Left renal pelvis (tissue), 4 donors: Measurements from ENCODE around the gene PSMC4. TPM values are rescaled to one million over a fixed set of nuclear protein-coding genes. Genes with fewer than 3 reads are reported as not detected.

Source experiments
- DNase-seq, 4 donors: peaks; one replicate each; pipeline ENCODE4 v3.0.0-alpha.2; 2013; ENCODE audit warnings: low read depth in 4 of 4, low spot score in 3 of 4
- polyA plus RNA-seq, 4 donors: library from polyadenylated mRNA; unstranded; fragments of 120-200 nt; gene quantifications; one replicate each; pipeline ENCODE4 v1.2.1, GENCODE V29; 2013; ENCODE audit not compliant: insufficient read length in 4 of 4

PSMC4 gene
- polyA plus RNA-seq, 4 donors, result 55.3 to 103 (median 85.8) TPM

DNA sequence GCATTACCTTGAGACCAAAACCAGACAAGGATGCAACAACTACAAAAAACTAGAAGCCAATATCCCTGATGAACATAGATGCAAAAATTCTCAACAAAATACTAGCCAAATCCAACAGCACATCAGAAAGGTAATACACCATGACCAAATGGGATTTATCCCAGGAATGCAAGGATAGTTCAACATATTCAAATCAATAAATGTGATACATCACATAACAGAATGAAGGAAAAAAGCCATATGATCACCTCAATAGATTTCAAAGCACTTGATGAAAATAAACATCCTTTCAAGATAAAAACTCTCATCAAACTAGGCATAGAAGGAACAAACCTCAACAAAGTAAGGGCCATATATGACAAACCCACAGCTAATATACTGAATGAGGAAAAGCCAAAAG lies 15.7 kb downstream of the PSMC4 start:
- no peak for DNase-seq

DNA sequence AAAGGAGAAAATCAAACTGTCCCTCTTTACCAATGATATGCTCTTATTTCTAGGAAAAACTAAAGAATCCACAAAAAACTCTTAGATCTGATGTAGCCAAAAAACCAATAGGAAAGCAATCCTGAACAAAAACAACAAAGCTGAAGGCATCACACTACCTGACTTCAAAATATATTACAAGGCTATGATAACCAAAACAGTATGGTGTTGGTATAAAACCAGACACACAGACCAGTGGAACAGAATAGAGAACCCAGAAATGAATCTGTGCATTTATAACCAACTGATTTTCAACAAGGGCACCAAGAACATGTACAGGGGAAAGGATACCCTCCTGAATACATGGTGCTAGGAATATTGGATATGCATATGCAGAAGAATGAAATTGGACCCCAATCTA lies 16.2 kb downstream of the PSMC4 start:
- no peak for DNase-seq

- DNase-seq, result no peak
Measured at GRCh38 chr19:39987596-39987995, 16.6 kb downstream of the PSMC4 start.

DNA sequence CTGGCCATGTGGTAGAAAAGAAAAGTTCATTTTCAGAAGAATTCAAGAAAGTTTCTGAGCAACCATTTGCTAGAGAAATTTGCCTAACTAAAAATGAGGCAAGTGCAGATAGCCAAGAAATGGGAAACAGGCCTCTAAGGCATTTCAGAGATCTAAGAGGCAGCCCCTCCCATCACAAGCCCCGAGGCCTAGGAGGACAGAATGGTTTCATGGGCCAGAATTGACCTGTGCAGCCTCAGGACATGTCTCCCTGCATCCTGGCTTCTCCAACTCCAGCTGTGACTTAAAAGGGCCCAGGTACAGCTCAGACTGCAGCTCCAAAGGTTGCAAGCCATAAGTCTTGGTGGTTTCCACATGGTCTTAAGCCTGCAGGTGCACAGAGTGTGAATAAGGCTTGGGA lies 22.6 kb downstream of the PSMC4 start:
- no peak for DNase-seq

- no peak for DNase-seq
Measured at GRCh38 chr19:39994361-39994760, 23.4 kb downstream of the PSMC4 start.

GRCh38 chr19:39995794-39996193 lies 24.8 kb downstream of the PSMC4 start:
- no peak for DNase-seq

DNA sequence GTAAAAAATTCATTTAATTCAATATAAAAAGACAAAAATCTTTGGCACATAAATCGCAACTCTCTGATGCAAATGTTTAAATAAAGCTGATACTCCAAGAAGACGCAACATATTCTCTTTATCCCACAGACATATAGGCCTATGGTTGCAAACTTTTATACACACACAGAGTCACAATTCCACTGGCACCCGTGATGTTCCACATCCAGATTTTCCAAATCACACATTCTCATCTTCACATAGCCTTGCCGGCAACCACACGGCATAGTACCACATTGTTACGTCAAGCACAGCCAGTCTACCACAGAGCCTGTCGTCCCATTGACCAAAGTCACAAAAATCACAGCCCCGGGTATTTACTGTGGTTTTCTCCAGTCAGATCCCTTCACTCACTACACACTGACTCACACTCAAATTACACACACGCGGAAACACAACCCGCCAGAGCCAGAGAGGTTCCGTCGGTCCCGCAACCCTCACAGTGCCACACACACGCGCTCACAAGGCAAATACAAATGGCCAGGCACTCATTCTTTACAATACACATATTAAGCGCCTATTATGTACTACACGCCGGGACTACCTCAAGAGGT lies 25.3 kb downstream of the PSMC4 start:
- DNase-seq, result peak in 1 of 4 donors; percentile 12

DNA sequence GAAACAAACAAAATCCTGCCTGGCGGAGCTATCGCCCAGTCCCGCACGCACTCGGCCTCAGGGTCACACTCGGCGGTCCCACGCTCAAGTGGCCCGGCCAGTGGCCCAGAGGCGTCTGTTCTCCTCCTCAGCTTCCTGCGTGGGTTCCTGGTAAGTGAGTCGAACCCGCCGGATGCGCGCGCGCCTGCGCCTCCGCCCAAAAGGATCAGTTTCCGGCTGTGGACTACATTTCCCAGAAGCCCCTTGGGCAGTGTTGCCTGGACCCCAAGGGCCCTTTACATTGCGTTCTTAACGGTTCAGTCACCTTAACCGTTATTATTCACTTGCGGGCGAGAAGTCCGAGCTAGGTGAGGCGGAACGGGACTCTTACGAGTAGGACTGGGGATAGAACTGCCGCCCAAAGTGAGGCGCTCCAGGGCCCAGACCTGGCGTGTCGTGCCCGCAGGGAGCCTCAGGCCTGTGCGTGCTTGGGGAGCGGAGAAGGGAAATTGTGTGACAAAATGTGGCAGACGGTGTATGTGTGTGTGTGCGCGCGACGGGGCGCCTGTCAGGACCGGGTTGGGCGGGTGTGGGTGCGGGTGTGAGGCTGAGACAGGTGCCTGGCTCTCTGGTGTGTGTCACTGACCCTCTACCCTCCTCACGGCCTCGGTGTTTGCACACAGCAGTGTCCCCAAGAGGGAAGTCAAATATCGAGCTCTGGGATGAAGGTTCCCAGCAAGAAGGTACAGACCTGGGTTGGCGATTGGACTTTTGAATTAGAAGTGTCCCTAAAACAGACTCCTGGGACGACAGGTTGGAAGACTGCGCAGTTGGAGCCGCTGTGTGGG lies 26.1 kb downstream of the PSMC4 start, which contains the start of gene ZNF546:
TSS of gene ZNF546 (plus strand) at position 250 of the 827 bp plus-strand sequence. CDS start 1,267 bp downstream, outside the sequence.
- DNase-seq, result peak; percentile 78 to 83 (median 79)

- no peak for DNase-seq
Measured at GRCh38 chr19:39997638-39998216, 26.8 kb downstream of the PSMC4 start.

DNA sequence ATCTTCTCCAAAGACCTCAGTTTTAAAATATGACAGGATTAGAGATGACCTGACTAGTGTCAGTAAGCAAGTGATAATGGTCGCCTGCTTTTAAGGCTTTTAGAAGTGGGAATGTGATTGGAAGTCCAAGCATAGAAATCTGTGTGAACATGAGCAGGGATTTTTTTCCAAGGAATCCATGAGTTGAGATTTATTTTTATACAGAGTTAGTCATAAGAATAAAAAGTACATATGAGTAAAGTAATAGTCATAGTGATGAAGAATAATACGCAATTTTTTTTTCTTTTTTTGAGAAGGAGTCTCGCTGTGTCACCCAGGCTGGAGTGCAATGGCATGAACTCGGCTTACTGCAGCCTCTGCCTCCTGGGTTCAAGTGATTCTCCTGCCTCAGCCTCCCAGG lies 27.5 kb downstream of the PSMC4 start:
- no peak for DNase-seq

DNA sequence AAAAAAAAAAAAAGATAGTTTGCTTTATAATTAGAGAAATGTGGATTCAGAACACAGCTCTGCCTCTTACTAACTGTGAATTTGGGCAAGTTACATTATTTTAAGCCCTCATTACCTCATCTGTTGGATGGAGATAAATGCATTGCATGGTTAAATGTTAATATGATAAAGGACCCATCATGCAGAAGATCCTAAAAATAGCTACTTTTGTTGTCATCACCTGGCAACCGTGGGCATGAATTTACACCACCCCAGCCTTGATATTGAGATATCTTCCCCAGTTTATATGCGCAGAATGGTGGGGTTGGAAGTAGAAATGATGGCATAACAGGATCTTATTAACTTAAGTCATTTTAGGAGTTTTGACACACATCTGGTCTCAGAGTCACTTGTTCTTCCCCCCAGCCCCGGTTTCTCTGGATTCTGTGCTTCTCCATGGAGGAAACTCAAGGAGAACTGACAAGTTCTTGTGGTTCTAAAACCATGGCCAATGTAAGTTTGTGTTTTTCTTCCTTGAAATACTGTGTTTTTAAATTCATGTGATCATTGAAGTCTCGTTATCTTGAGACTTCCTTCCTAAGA lies 34.8 kb downstream of the PSMC4 start:
- DNase-seq, result no peak

- no peak for DNase-seq
Measured at GRCh38 chr19:40006273-40006691, 35.3 kb downstream of the PSMC4 start.

GRCh38 chr19:40009674-40010073 lies 38.7 kb downstream of the PSMC4 start:
- DNase-seq, result no peak

GRCh38 chr19:40013991-40014390 lies 43.0 kb downstream of the PSMC4 start:
- DNase-seq, result no peak

GRCh38 chr19:40023969-40024368 lies 53.0 kb downstream of the PSMC4 start:
- no peak for DNase-seq

- DNase-seq, result no peak
Measured at GRCh38 chr19:40025938-40026596, 55.1 kb downstream of the PSMC4 start.

GRCh38 chr19:40026597-40026970 lies 55.6 kb downstream of the PSMC4 start:
- DNase-seq, result no peak
